GM21528 (cell line): Measurements from ENCODE around the gene PNMT.

Experiments
- ATAC-seq: cut with Tn5 transposase; IDR thresholded peaks from one replicate; pipeline ENCODE4 v1.9.1; 2021; ENCODE audit warnings: mild to moderate bottlenecking, moderate library complexity; ENCODE audit not compliant: unreplicated experiment, low FRiP score

The PNMT gene

GRCh38 chr17:39666601-39667261 lies 1.5 kb upstream of the PNMT start:
- ATAC-seq, result no peak

GRCh38 chr17:39667262-39667944 lies 850 bp upstream of the PNMT start:
- ATAC-seq, result no peak

- no peak for ATAC-seq
Measured at GRCh38 chr17:39669897-39670735, 1.9 kb downstream of the PNMT start.

GRCh38 chr17:39670746-39671145 lies 2.5 kb downstream of the PNMT start:
- ATAC-seq, result no peak

- no peak for ATAC-seq
Measured at GRCh38 chr17:39671651-39672521, 3.6 kb downstream of the PNMT start.

GRCh38 chr17:39672522-39673334 lies 4.5 kb downstream of the PNMT start:
- no peak for ATAC-seq

- ATAC-seq, result no peak
Measured at GRCh38 chr17:39673335-39674081, 5.3 kb downstream of the PNMT start.

GRCh38 chr17:39674179-39674578 lies 5.9 kb downstream of the PNMT start:
- no peak for ATAC-seq

GRCh38 chr17:39674702-39675389 lies 6.6 kb downstream of the PNMT start:
- ATAC-seq, result no peak

- ATAC-seq, result no peak
Measured at GRCh38 chr17:39675390-39676082, 7.3 kb downstream of the PNMT start.

- ATAC-seq, result no peak
Measured at GRCh38 chr17:39676198-39676819, 8.1 kb downstream of the PNMT start.

- no peak for ATAC-seq
Measured at GRCh38 chr17:39677072-39677471, 8.8 kb downstream of the PNMT start.

GRCh38 chr17:39677542-39678339 lies 9.5 kb downstream of the PNMT start:
- no peak for ATAC-seq

GRCh38 chr17:39678340-39679116 lies 10.3 kb downstream of the PNMT start:
- ATAC-seq, result no peak

- no peak for ATAC-seq
Measured at GRCh38 chr17:39679521-39680192, 11.4 kb downstream of the PNMT start.
